ENCODE measurements around the gene LRRC63.
A peak's percentile ranks its signal among the peaks of the same experiment; 100 is the strongest.
"Not testable (repeated sequence)": the region's sequence is repeated elsewhere in the genome, so short reads cannot be mapped to it uniquely, and the experiment has no call there.

LRRC63 gene

GRCh38 chr13:46278474-46278873, 66.7 kb downstream of the LRRC63 start:
- H3K4me3 ChIP-seq (ENCODE audit: low read depth, low read length): no peak overlapping the region
- DNase-seq (ENCODE audit: low read depth): no peak
- TF ChIP-seq CTCF (IDR thresholded peaks at IDR 0.05; ENCODE audit: insufficient read depth, low read depth, low read length, missing control alignments): no peak

GRCh38 chr13:46281779-46282178, 70.1 kb downstream of the LRRC63 start:
- DNase-seq (ENCODE audit: low read depth): no peak
- TF ChIP-seq CTCF (IDR thresholded peaks at IDR 0.05; ENCODE audit: insufficient read depth, low read depth, low read length, missing control alignments): no peak
- no peak overlapping the region for H3K4me3 ChIP-seq (ENCODE audit: low read depth, low read length)

GRCh38 chr13:46283912-46284824, 72.4 kb downstream of the LRRC63 start:
- not testable (repeated sequence) for DNase-seq (ENCODE audit: low read depth); H3K4me3 ChIP-seq (ENCODE audit: low read depth, low read length)

- no peak overlapping the region for H3K4me3 ChIP-seq (ENCODE audit: low read depth, low read length)
- DNase-seq (ENCODE audit: low read depth): no peak
- no peak for TF ChIP-seq CTCF (IDR thresholded peaks at IDR 0.05; ENCODE audit: insufficient read depth, low read depth, low read length, missing control alignments)
These were observed 75.2 kb downstream of the LRRC63 start for GRCh38 chr13:46286972-46287371.

- peak; percentile 81 for TF ChIP-seq CTCF (IDR thresholded peaks at IDR 0.05; ENCODE audit: insufficient read depth, low read depth, low read length, missing control alignments)
- DNase-seq (ENCODE audit: low read depth): peak; percentile 76
- no peak overlapping the region for H3K4me3 ChIP-seq (ENCODE audit: low read depth, low read length)
These were observed 77.0 kb downstream of the LRRC63 start for GRCh38 chr13:46288570-46289259.

- DNase-seq (ENCODE audit: low read depth): peak; percentile 10
- no peak overlapping the region for H3K4me3 ChIP-seq (ENCODE audit: low read depth, low read length)
- no peak for TF ChIP-seq CTCF (IDR thresholded peaks at IDR 0.05; ENCODE audit: insufficient read depth, low read depth, low read length, missing control alignments)
These were observed 77.7 kb downstream of the LRRC63 start for GRCh38 chr13:46289260-46289955.

- TF ChIP-seq CTCF (IDR thresholded peaks at IDR 0.05; ENCODE audit: insufficient read depth, low read depth, low read length, missing control alignments): no peak
- no peak overlapping the region for H3K4me3 ChIP-seq (ENCODE audit: low read depth, low read length)
These were observed 78.7 kb downstream of the LRRC63 start for GRCh38 chr13:46290434-46290833.

More at GRCh38 chr13:46290434-46290833, 78.7 kb downstream of the LRRC63 start:
- DNase-seq (ENCODE audit: low read depth): no peak

Measured in GM12865 (cell line).